ENCODE results near the gene PDLIM5.
"Not testable (repeated sequence)": the region's sequence is repeated elsewhere in the genome, so short reads cannot be mapped to it uniquely, and the experiment has no call there.

Gene PDLIM5

GRCh38 chr4:94451695-94452475 is at the start of gene PDLIM5:
PDLIM5 (plus strand) TSS chr4:94451942; CDS start chr4:94455289, 3,347 bp downstream.
- TF ChIP-seq CTCF (IDR thresholded peaks at IDR 0.05; ENCODE audit: low read depth, low read length): no peak
- DNase-seq (ENCODE audit: extremely low read depth, low read depth): peak; percentile 73

- DNase-seq (ENCODE audit: extremely low read depth, low read depth): not testable (repeated sequence)
Measured at GRCh38 chr4:94402439-94402838, 49.3 kb upstream of the PDLIM5 start.

GRCh38 chr4:94403751-94404150 is 48.0 kb upstream of the PDLIM5 start:
- no peak for TF ChIP-seq CTCF (IDR thresholded peaks at IDR 0.05; ENCODE audit: low read depth, low read length)
- DNase-seq (ENCODE audit: extremely low read depth, low read depth): no peak

- DNase-seq (ENCODE audit: extremely low read depth, low read depth): peak; percentile 73
- TF ChIP-seq CTCF (IDR thresholded peaks at IDR 0.05; ENCODE audit: low read depth, low read length): peak; percentile 87
Measured at GRCh38 chr4:94406668-94407437, 44.9 kb upstream of the PDLIM5 start.

GRCh38 chr4:94407846-94408245 is 43.9 kb upstream of the PDLIM5 start:
- DNase-seq (ENCODE audit: extremely low read depth, low read depth): no peak
- TF ChIP-seq CTCF (IDR thresholded peaks at IDR 0.05; ENCODE audit: low read depth, low read length): no peak

GRCh38 chr4:94408549-94409374 is 43.0 kb upstream of the PDLIM5 start:
- no peak for DNase-seq (ENCODE audit: extremely low read depth, low read depth)
- no peak for TF ChIP-seq CTCF (IDR thresholded peaks at IDR 0.05; ENCODE audit: low read depth, low read length)

- TF ChIP-seq CTCF (IDR thresholded peaks at IDR 0.05; ENCODE audit: low read depth, low read length): no peak
- DNase-seq (ENCODE audit: extremely low read depth, low read depth): no peak
Measured at GRCh38 chr4:94409375-94409679, 42.4 kb upstream of the PDLIM5 start.

Measured in AG09319 (cell line).